DMS53 (cell line): ENCODE data around the gene KCND2.
"Not testable (repeated sequence)": the region's sequence is repeated elsewhere in the genome, so short reads cannot be mapped to it uniquely, and the experiment has no call there.

Source experiments
- DNase-seq: peaks from one replicate; lab custom pipeline; 2025; lab: John Stamatoyannopoulos, UW

KCND2 gene

DNA sequence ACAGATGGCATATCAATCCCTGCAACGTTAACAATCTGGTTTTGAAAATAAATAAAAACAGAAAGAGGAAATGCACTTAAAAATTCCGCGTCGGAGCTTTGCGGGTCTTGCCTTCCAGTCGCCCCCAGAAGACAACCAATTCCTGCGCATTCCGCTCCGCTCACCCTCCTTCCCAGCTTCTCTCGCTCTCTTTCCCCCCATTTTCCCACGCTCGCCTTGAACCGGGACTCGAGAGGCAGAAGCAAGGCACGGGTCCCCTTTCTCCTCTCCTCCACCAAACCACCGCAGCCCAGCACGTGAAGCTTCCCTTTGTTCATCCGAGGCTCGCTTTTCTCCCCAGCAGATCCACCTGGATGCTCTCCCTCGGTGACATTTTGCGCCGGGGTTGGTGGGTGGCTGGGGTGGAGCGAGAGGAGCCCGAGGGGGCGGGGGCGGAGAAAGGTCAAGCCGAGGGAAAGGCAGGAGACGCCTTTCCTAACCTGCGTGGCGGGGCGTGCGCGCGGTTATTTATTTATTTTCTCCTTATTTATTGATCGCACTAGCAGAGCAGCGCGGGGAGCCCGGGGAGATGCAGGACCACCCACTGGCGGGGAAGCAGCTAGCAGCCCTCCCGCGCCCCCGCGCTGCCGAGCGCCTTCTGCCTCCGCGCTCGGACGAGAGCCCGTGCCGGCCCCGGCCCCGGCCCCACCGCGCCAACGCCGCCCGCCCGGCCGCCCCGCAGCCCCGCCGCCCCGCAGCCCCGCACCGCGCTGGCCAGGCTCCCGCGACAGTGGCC, at the start of gene KCND2:
Gene KCND2, plus strand, starts transcription at position 475 of the 775 bp plus-strand sequence.
- peak; percentile 79 for DNase-seq

DNA sequence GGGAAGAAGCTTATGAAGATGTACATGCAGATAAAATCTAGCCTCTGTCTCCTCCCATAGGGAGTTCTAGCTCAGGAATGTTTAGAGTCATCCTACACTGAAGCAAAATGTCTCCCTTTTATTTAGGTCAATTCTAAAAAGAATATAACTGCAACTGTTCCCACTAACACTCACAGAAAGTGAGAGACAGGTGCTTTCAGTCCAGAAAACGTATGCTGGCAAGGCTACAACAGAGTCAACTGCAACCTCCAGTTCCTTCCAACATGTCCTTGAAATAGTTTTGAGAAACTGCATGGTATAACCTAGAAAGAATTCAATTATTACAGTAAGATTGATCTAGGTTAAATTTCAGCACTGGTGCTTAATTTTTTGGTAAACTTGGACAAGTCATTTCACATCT, 46.8 kb upstream of the KCND2 start:
- DNase-seq = no peak

DNA sequence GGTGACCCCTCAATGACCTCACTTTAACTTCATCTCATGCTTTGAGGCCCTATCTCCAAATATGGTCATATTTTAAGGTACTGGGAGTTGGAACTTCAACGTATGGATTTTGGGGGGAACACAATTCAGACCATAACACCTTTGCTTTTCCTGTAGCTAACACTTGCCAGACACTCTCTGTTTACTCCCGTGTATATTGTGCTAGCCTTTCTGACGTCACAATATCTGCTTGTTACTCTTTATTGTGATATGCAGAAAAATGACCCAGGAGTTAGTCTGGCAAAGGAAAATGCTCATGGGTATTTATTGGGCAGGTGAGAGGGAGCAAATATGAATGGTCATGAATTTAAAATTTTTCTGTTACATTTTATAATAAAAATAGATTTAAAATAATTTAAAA, 45.7 kb upstream of the KCND2 start:
- DNase-seq = no peak

DNA sequence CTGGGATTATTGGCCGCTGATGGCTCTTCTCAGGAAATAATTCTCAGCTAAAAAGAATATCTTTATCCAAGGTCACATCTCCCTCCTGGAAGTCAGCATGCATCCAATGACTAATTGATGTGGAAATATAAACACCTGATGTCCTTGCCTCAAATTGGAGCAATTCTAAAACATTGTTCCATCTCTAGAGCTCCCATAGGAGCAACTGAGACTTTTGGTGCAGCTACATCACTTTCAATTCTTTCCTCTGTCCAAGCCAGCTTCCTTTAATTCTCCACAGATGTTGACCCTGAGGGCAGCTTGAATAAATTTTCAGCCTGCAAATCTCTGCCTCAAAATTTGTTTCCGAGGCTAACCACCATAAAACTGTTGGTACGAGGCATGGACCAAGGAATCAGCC, 43.9 kb upstream of the KCND2 start:
- DNase-seq = no peak

DNA sequence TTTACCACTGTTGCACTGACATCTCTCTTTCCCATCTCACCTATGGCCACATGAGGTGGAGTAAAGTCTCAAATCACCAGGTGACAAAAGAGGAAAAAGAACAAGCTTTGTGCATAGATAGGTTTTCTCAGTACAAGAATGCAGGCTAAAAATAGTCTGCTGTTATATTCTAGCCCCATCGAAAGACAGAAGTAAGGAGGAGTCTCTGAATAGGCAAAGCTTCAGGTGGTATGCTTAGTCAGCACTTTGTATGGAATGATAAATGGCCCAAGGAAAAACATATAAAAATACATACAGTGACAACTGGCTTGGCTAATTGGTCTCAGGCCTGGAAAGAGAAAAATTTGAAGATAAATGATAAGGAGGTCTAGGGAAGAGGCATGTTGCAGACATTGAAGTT, 39.6 kb upstream of the KCND2 start:
- DNase-seq = no peak

DNA sequence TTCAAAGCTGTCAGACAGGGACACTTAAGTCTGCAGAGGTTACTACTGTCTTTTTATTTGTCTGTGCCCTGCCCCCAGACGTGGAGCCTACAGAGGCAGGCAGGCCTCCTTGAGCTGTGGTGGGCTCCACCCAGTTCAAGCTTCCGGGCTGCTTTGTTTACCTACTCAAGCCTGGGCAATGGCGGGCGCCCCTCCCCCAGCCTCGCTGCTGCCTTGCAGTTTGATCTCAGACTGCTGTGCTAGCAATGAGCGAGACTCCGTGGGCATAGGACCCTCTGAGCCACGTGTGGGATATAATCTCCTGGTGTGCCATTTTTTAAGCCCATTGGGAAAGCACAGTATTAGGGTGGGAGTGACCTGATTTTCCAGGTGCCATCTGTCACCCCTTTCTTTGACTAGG, 32.6 kb upstream of the KCND2 start:
- DNase-seq = not testable (repeated sequence)

DNA sequence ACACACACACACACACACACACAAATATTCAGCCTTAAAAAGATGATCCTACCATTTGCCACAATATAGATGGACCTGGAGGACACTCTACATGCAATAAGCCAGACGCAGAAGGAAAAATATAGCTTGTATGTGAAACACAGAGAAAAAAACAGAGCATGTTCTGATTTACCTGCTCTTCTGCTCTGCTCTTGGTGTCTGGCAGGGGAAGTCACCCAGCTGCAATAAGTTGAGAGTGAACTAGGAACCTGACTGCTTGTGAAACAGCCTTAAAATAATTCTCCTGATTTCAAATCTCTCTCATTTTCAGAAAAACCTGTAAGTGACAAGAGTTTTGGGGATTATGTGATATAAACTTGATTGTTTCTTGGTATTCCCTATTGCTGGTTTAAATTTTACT, 31.0 kb upstream of the KCND2 start:
- no peak for DNase-seq

DNA sequence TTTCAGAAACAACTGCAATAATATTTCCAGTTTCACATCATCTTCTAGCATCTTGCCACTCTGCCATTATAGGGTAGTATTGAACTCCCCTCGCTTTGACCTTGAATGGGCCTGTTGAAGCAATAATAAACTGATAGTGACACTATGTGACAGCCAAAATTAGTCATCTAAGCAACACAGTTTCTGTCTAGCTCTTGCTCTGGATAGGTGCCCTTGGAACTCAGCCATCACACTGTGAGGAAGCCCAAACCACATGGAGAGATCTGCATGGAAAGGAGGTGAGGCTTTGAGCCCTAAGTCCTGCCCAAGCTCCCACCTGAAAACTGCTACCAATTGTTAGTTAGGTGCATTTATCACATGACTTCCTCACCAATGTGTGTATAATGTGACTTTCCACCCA, 18.1 kb upstream of the KCND2 start:
- no peak for DNase-seq

DNA sequence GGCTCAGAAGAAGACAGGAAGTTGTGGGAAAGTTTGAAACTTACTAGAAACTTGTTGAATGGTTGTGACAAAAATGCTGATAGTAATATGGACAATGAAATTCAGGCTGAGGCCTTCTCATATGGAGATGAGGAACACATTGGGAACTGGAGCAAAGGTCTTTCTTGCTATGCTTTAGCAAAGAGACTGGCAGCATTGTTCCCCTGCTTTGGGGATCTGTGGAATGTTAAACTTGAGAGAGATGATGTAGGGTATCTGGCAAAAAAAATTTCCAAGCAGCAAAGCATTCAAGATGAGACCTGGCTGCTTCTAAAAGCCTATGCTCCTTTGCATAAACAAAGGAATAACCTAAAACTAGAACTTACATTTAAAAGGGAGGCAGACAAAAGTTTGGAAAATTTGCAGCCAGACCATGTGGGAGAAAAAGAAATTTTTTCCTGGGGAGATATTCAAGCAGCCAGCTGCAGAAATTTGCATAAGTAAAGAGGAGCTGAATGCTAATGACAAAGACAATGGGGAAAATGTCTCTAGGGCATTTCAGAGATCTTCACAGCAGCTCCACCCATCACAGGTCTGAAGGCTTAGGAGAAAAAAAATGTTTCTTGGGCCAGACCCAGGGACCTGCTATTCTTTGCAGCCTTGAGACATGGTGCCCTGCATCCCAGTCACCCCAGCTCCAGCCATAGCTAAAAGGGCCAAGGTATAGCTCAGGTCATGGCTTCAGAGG, 16.5 kb upstream of the KCND2 start:
- DNase-seq = no peak

DNA sequence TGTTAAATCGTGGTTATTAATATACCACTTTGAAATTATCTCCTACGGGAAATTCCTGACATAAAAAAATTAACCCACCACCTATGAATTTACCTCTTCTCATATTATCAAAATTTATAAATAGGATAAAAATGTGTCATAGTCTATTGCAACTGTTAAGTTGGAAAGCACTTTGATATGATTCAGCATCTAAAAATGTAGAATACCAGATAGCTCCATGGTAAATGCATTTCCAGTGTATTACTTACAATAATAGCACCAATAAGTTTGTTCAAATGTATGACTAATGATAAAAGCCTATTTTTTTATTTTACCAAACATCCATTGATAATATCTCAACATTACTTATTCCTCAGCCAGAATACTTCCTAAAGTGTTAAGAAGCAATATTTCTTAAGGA, 13.6 kb upstream of the KCND2 start:
- no peak for DNase-seq

DNA sequence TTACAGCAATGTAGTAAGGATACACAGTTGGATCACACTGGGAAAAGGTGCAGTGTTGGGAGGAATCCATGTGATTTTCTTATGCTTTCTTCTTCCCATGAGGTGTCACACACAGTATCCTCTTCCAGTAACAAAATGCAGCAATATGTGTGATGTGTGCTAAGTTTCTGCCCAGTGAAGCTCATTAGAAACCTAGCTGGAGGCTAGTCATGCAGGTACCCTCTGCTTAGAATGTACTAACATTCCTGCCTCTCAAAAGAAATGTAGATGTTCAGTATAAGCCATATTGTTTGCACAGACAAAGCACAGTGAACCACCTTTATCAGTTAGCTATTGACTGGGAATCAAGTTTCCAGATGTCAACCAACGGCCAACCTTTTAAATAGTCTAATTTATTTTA, 12.9 kb upstream of the KCND2 start:
- no peak for DNase-seq

DNA sequence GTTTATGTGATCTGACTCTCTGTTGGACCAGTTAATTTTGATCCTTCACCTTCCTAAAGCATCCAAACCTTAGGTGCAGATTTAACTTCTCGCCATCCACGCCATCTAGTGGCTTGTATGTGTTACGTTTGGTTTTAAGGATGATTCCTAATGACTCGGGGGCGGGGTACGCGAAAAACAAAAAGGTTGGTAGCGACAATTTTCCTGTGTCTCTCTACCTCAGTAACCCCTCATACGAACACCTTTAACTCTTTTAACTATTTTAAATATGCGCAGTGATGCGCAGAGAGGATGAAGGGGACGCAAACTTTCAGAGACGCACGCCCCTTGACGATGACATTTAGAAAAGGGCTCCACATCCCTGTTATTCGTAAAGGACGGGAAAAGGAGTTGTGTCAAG, 714 bp upstream of the KCND2 start:
- DNase-seq = peak; percentile 91

DNA sequence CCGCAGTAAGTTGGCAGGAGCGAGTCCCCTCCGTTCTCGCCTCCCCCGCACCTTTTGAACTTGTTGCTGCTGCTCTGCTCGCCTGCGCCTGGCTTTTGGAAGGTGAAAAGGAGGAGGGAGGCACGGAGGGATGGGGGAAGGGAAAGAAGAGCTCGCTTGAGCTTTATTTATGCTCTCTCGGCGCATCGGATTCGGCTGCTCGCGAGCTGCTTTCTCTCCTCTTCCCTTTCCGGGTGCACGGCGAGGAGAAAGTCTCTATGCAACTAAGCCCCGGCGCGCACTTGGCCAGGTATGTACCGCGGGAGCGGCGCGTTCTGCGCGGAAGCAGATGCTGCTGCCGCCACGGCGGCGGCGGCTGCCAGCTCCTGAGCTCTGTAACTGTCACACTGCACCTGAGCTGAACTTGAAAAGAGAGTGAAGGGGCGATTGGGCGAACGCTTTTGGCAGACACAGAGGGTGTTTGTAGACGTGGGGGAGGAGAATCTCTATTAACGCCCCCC, 551 bp downstream of the KCND2 start:
- DNase-seq = peak; percentile 93

DNA sequence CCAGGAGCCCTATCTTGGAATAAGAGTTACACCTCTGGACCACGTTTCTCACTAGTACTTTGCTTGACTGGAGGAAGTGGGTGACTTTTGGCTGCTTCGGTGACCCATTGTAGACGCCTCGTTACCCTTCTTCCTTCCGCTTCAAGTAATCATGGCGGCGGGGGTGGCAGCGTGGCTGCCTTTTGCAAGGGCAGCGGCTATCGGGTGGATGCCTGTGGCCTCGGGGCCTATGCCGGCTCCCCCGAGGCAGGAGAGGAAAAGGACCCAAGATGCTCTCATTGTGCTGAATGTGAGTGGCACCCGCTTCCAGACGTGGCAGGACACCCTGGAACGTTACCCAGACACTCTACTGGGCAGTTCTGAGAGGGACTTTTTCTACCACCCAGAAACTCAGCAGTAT, 1.5 kb downstream of the KCND2 start:
- no peak for DNase-seq

DNA sequence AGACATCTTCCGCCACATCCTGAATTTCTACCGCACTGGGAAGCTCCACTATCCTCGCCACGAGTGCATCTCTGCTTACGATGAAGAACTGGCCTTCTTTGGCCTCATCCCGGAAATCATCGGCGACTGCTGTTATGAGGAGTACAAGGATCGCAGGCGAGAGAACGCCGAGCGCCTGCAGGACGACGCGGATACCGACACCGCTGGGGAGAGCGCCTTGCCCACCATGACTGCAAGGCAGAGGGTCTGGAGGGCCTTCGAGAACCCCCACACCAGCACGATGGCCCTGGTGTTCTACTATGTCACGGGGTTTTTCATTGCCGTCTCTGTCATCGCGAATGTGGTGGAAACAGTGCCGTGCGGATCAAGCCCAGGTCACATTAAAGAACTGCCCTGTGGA, 1.9 kb downstream of the KCND2 start:
- DNase-seq = no peak

DNA sequence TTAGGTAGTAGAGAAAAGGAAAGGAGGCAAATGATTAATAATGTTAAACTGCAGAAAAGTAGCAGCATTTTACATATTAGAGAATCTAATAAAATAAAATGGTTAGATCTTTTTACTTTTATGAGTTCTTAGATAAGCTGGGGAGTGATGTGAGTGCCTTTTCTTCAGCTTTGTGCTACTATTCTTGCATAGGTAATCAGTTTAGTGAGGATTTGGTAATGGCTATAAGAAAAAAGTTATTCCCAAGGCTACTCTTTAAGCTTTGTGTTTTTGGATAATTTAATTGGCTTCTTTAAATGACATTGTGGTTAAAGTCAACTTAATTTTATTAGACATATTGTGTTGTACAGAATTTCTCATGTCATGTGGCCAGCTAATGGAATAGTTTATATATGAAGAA, 3.7 kb downstream of the KCND2 start:
- no peak for DNase-seq

DNA sequence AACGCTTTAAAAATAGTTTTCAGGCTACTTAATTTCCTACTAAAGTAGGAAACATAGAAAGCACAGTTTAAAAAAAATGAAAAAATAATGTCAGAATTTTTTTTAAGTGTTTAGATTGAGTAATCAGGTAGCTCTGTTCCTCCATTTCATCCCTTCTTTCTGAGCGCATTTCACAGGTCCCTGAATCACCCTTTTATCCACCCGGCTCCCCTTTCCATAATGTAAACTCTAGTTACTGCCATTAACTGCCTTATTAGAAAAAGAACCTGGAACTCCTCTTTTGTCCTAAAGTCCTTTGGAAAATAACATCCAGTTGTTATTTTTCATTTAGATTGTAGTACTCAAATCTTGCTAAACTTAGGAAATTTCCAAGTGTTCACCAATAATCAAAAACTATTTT, 5.8 kb downstream of the KCND2 start:
- no peak for DNase-seq

DNA sequence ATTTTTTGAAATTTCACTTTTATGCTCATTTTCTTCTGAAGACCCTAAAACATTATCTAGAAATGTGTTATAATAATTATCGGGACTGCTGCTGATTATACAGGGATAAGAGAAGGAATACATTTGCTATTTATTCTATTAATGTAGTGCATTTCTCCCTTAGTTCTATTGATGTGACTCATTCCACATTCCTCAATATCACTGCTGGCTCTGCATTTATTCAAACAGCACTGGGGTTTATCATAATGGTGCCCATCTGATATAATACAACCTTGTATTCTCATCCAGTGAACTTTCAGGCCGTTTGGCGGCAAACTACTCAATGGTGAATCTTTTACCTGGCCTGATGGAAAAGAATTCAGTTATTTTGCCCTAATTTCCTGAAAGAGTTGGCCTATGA, 7.8 kb downstream of the KCND2 start:
- no peak for DNase-seq

DNA sequence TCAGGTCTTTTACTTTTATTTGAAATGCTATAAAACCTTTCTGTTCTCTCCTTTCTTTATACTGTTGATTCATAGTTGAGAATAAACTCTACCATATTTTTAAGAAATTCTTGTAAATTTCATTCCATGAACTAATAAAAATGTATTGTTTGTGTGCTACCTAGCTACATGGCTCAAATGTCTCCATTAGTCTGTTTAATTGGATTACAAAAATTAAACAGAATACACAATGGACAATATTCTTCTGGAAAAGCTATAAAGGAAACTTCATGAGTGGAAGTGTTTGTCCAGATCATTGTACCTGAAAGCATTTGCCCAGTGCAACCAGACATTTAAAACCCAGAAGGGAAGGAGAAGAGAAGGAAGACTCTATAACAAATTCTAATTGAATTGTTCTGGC, 20.1 kb downstream of the KCND2 start:
- no peak for DNase-seq

DNA sequence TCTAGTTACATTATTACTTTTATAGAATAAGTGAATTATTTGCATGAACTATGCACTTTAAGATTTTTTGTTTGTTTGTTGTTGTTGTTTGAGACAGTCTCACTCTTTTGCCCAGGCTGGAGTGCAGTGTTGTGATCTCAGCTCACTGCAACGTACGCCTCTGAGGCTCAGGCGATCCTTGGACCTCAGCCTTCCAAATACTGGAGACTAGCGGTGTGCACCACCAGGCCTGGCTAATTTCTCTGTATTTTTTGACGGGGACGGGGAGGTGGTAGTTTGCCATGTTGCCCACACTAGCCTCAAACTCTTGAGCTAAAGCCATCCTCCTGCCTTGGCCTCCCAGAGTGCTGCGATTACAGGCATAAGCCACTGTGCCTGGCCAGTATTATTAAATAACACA, 29.2 kb downstream of the KCND2 start:
- no peak for DNase-seq

DNA sequence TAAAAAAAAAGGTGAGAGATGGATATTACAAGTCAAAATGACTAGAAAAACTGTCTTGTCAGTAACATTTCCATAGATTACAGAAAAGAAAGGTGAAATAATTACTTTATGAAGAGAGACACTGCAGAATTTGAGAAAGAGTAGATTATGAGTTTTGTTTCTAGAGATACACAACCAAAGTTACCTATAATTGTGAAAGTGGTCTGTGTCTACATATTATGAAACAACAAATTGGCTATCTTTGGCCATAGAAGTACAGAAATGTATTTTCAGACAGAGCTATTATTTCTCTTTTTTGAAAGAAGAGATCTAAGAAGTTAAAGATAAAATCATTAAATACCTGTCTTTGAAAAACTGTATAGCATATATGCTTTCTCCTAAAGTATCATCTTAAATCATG, 30.1 kb downstream of the KCND2 start:
- DNase-seq = no peak

DNA sequence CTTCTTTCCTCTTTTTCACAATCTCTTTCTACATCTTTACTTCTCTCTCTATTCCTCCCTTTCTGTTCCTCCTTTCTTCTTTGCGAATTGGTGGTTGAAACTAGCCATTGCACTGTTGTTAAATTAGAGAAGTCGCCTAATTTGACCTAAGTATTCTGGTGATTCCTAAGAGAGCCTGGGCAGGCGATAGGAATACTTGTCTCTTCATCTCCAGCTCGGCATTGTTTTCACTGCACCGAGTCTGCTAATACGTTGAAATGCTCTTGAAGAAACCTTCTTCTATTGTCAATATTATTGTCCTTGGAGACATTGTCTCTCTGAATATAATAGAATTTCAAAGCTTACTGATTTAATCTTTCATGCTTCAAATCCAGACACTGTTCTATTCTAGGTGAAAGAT, 31.7 kb downstream of the KCND2 start:
- DNase-seq = no peak

DNA sequence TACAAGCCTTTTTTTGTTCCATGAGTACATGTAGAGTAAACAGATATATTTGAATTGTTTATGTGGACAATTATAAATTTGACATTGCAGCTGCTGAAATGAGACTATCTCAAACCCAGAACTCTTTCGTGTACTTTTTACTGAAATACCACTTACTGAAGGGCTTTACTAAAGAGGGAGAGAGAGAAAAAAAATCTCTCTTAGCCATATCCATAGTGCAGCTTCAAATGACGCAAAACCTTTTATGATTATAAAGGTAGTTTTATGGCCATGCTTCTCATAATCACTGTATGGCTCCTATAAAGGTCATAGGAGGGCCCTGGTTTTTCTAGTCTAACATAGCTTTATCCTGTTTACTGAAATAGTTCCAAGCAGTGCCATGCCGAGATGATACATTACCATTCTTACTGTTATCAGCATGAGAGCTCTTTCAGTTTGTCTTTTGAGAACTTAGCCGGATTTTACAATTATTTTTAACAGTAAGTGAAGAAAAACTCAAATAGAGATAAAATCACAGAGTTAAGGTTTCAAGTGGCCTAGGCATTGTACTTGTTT, 35.1 kb downstream of the KCND2 start:
- DNase-seq = no peak
